Peyer's patch (tissue), 4 donors: ENCODE data around the gene TRPC4. TPM values are rescaled to one million over a fixed set of nuclear protein-coding genes. Genes with fewer than 3 reads are reported as not detected.

Experiments
- DNase-seq, 3 donors: peaks; one replicate each; pipeline ENCODE4 v3.0.0-alpha.2; 2017 to 2019
- H3K27ac ChIP-seq, 4 donors: fragments of 200-600 bp; sonication (generic); one replicate each; pipeline ENCODE4 v1.5.1; 2016 to 2019
- H3K27me3 ChIP-seq, 2 donors: fragments of 200-600 bp; sonication (generic); one replicate each; pipeline ENCODE4 v1.5.1; 2019
- H3K36me3 ChIP-seq, 3 donors: fragments of 200-600 bp; sonication (generic); one replicate each; pipeline ENCODE4 v1.5.1; 2016 to 2019
- H3K4me1 ChIP-seq, 4 donors: fragments of 200-600 bp; sonication (generic); one replicate each; pipeline ENCODE4 v1.5.1; 2016 to 2019
- H3K4me3 ChIP-seq, 4 donors: fragments of 200-600 bp; sonication (generic); 1 replicate in 3 of 4; 2 replicates in 1 of 4; pipeline ENCODE4 v1.5.1; 2016 to 2019; ENCODE audit warnings: mild to moderate bottlenecking in 1 of 4
- H3K9me3 ChIP-seq, 4 donors: fragments of 200-600 bp; sonication (generic); one replicate each; pipeline ENCODE4 v1.5.1; 2016 to 2019; ENCODE audit warnings: mild to moderate bottlenecking in 1 of 4
- CTCF ChIP-seq, 6 experiments: fragments of 450-650 bp in 4 of 6; fragments of 200-600 bp in 2 of 6; sonication (generic) in 1 of 6; IDR thresholded peaks; one replicate each; pipeline ENCODE4 v1.5.1; 2017 to 2019; ENCODE audit warnings: antibody characterized with exemption in 6 of 6, mild to moderate bottlenecking in 3 of 6, moderate library complexity in 1 of 6
- POLR2A ChIP-seq, 2 donors: fragments of 450-650 bp; IDR thresholded peaks; one replicate each; pipeline ENCODE4 v1.5.1; 2017; ENCODE audit warnings: antibody characterized with exemption in 2 of 2, mild to moderate bottlenecking in 2 of 2, moderate library complexity in 2 of 2
- total RNA-seq, 4 donors: library from RNA; depleted of rRNA; stranded (reverse); fragments of >200 nt; gene quantifications; one replicate each; pipeline ENCODE4 v1.1.0, GENCODE V29; 2016

TRPC4 gene
- total RNA-seq, 4 donors from 2014 or later = 1.2 TPM; not detected in 3

GRCh38 chr13:37706041-37706440 is 163.5 kb downstream of the TRPC4 start:
- TF ChIP-seq CTCF (IDR thresholded peaks at IDR 0.05) (no peak), POLR2A (IDR thresholded peaks at IDR 0.05) (no peak)
- Histone ChIP-seq H3K27ac (no peak overlapping the region), H3K9me3 (no peaks in the 10 kb centered on the region), H3K4me1 (no peaks in the 10 kb centered on the region), H3K36me3 (no peaks in the 10 kb centered on the region), H3K27me3 (no peaks in the 10 kb centered on the region), H3K4me3 (no peak overlapping the region)
- no peak for DNase-seq

- no peak for TF ChIP-seq CTCF (IDR thresholded peaks at IDR 0.05)
- TF ChIP-seq POLR2A (IDR thresholded peaks at IDR 0.05) = no peak
- H3K4me1 ChIP-seq = no peaks in the 10 kb centered on the region
- no peaks in the 10 kb centered on the region for H3K9me3 ChIP-seq
- peak overlapping the region in 1 of 4 donors; percentile 9 for H3K27ac ChIP-seq
- H3K36me3 ChIP-seq = no peaks in the 10 kb centered on the region
- DNase-seq = no peak
- H3K4me3 ChIP-seq = no peak overlapping the region
- no peaks in the 10 kb centered on the region for H3K27me3 ChIP-seq
Measured at GRCh38 chr13:37701972-37702371, 167.6 kb downstream of the TRPC4 start.

- H3K36me3 ChIP-seq = no peaks in the 10 kb centered on the region
- H3K9me3 ChIP-seq = no peaks in the 10 kb centered on the region
- H3K4me3 ChIP-seq = no peak overlapping the region
- H3K27ac ChIP-seq = peak overlapping the region in 1 of 4 donors; percentile 9
- DNase-seq = no peak
- no peaks in the 10 kb centered on the region for H3K27me3 ChIP-seq
- TF ChIP-seq CTCF (IDR thresholded peaks at IDR 0.05) = no peak
- TF ChIP-seq POLR2A (IDR thresholded peaks at IDR 0.05) = no peak
- H3K4me1 ChIP-seq = no peaks in the 10 kb centered on the region
Measured at GRCh38 chr13:37701306-37701705, 168.3 kb downstream of the TRPC4 start.

DNA sequence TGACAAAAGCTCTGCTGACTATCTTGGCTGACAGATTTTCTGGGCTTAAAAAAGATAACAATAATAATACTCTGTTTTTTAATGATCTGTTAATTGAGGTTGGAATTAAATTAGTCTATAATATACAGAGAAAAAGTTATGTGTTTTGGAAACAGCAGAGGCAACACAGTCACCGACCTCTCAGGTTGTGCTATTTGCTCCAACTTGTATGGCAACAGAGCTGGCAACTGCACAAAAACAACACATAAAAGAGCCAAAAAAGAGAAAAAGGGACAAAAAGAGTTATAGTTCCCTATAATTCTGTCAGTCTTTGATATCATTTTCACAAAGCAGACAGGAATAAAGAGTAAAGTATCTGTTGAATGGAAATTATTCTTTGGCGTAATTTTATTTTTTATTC is 168.7 kb downstream of the TRPC4 start:
- DNase-seq = no peak
- Histone ChIP-seq H3K4me3 (no peak overlapping the region), H3K4me1 (no peaks in the 10 kb centered on the region), H3K36me3 (no peaks in the 10 kb centered on the region), H3K27me3 (no peaks in the 10 kb centered on the region), H3K9me3 (no peaks in the 10 kb centered on the region), H3K27ac (no peak overlapping the region)
- TF ChIP-seq CTCF (IDR thresholded peaks at IDR 0.05) = no peak
- no peak for TF ChIP-seq POLR2A (IDR thresholded peaks at IDR 0.05)

- Histone ChIP-seq H3K4me1 (no peaks in the 10 kb centered on the region), H3K4me3 (no peak overlapping the region), H3K36me3 (no peaks in the 10 kb centered on the region), H3K27ac (no peak overlapping the region), H3K9me3 (no peaks in the 10 kb centered on the region), H3K27me3 (no peaks in the 10 kb centered on the region)
- DNase-seq = no peak
- TF ChIP-seq CTCF (IDR thresholded peaks at IDR 0.05) (no peak), POLR2A (IDR thresholded peaks at IDR 0.05) (no peak)
Measured at GRCh38 chr13:37695200-37695599, 174.4 kb downstream of the TRPC4 start.

DNA sequence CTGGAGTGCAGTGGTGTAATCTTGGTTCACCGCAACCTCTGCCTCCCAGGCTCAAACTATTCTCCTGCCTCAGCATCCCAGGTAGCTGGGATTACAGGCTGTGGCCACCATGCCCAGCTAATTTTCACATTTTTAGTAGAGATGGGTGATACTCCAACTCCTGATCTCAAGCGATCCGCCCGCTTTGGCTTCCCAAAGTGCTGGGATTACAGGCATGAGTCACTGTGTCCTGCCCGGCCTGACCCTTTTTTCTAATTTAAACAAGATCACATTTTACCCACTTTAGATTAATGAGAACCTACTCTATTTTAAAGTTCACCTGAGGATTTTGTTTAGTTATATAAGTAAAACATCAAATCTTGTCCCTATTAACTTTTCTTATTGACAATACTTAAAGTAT is 179.2 kb downstream of the TRPC4 start:
- Histone ChIP-seq H3K4me3 (no peak overlapping the region), H3K27ac (no peak overlapping the region), H3K4me1 (no peaks in the 10 kb centered on the region), H3K36me3 (no peaks in the 10 kb centered on the region), H3K27me3 (no peaks in the 10 kb centered on the region), H3K9me3 (no peaks in the 10 kb centered on the region)
- no peak for TF ChIP-seq CTCF (IDR thresholded peaks at IDR 0.05)
- TF ChIP-seq POLR2A (IDR thresholded peaks at IDR 0.05) = no peak
- DNase-seq = no peak
